OCI-LY3 (cell line): ENCODE results near the gene CAMKMT.

Experiments used
- CTCF ChIP-seq: fragments of 200-600, 300-600 bp; sonication (generic); IDR thresholded peaks from 2 replicates; pipeline ENCODE4 v1.5.1; 2014; ENCODE audit warnings: antibody characterized with exemption, low read length, low read depth
- EZH2phosphoT487 ChIP-seq: fragments of 200-600 bp; shearing (Covaris generic); IDR thresholded peaks from 2 replicates; pipeline ENCODE4 v1.6.1; 2018; ENCODE audit warnings: antibody characterized with exemption, mixed run types, low read depth

- TF ChIP-seq CTCF (peak; percentile 29), EZH2phosphoT487 (no peak)
These were observed 254.3 kb downstream of the CAMKMT start for GRCh38 chr2:44615950-44616518.
